Astrocyte of the spinal cord (primary cell): ENCODE results near the gene CCDC12.

Experiments used
- DNase-seq: peaks from one replicate; pipeline ENCODE4 v3.0.0; 2011; ENCODE audit warnings: low read depth, low spot score
- H3K4me3 ChIP-seq: 2 replicates; pipeline ENCODE4 v1.5.1; 2011; ENCODE audit warnings: low read depth, mild to moderate bottlenecking, low read length, moderate library complexity
- in situ Hi-C: cut with HindIII; loops from 2 replicates; pipeline ENCODE4 v1.10.0; 2017; ENCODE audit warnings: low sequenced_read_pairs
- TF ChIP-seq, protein P1 (sequence below): IDR thresholded peaks from 2 replicates; pipeline ENCODE4 v1.5.1; 2012; ENCODE audit warnings: low read depth, mild to moderate bottlenecking, low read length, inconsistent platforms

Gene CCDC12

DNA sequence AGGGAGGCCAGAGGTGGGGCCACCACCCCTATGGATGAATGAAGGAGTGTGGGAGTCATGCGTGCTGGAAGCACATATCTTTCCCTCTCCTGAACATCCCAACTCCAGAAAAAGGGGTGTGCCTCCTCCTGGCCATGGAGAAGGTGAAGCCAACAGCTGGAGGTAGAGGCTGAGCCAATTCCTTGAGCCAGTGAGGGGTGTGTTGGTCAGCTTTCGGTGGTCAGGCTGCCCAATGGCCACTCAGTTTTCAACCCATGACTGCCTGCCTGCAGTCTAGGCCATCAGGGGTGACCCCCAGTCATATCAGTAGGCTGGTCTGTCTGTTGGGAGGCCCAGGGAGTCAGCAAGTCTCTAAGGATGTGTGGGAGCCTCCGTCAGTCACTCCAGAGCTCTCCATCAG is 85.4 kb downstream of the CCDC12 start:
- no peak overlapping the region for H3K4me3 ChIP-seq
- TF ChIP-seq, protein P1, sequence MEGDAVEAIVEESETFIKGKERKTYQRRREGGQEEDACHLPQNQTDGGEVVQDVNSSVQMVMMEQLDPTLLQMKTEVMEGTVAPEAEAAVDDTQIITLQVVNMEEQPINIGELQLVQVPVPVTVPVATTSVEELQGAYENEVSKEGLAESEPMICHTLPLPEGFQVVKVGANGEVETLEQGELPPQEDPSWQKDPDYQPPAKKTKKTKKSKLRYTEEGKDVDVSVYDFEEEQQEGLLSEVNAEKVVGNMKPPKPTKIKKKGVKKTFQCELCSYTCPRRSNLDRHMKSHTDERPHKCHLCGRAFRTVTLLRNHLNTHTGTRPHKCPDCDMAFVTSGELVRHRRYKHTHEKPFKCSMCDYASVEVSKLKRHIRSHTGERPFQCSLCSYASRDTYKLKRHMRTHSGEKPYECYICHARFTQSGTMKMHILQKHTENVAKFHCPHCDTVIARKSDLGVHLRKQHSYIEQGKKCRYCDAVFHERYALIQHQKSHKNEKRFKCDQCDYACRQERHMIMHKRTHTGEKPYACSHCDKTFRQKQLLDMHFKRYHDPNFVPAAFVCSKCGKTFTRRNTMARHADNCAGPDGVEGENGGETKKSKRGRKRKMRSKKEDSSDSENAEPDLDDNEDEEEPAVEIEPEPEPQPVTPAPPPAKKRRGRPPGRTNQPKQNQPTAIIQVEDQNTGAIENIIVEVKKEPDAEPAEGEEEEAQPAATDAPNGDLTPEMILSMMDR = no peak
- no peak for DNase-seq
- in situ Hi-C loops = no loop called here

DNA sequence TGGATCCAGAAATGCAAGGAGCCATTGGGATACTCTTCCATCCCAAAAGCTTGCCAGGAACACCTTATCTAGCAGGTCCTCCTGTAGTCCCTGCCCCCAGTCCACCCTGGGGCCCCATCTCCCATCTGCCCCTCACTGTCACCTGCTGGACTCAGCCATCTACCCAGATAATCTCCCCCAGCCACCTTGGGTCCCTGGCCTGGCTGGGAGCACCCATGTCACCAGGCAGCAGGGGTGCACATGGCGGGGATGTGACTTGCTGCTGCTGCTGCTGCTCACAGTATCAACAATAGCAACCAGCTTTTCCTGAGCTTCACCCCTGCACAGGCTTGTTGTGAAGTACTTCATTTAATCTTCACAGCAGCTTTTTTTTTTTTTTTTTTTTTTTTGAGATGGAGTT is 86.4 kb downstream of the CCDC12 start:
- in situ Hi-C loops = no loop called here
- TF ChIP-seq, protein P1 = no peak
- no peak overlapping the region for H3K4me3 ChIP-seq
- no peak for DNase-seq

DNA sequence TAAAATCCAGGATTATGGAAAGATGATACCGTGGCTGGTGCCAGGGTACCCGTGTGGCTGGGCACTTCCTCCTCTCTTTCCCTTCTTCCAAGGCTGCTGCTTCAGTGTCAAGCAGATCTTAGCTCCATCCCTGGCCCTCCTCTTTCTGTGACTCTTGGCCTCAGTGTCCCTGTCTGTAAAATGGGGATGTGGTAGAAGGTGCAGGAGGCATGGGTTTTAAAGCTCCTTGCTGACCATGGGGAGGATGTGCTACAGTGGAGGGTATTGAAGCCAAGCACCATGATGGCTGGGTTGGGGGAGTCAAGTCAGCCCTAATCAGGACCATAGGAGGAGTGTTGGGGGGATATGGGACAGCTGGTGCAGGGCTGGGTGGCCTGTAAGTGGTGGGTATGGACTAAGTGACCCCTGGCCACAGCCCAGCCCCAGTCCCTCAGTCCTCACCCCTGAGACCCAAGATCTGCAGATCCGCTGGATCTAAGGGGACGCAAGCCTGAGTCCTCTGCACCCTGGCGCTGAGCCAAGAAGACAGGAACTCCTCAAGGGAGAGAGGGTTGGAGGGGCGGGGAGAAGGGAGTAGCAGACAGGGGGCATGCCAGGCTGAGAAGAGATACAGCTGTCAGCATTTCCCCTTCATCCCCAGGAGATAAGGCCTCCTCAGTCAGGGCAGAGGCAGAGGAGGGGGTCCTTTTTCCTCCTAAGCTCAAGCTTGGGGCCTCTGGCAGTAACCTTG is 87.0 kb downstream of the CCDC12 start:
- DNase-seq = no peak
- TF ChIP-seq, protein P1 = no peak
- in situ Hi-C loops = no loop called here
- H3K4me3 ChIP-seq = no peak overlapping the region

DNA sequence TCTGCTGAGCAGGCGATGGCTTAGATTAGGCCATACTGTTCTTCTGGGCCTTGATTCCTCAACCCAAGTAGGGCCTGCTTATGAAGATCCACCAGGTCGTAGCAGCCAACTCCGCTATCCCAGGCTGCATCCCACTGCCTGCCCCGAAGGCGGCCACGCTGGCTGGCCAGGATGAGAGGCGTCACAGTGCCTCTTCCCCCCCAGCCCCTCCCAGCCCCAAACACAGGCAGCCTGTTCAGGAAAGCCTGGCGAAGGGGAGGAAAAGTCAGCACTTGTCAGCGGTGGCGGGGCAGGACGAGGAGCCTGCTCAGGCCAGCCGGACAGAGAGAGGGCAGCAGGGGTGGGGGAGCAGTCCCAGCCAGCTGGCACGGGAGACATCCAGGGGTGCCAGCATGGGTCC is 87.8 kb downstream of the CCDC12 start:
- no peak for DNase-seq
- H3K4me3 ChIP-seq = no peak overlapping the region
- in situ Hi-C loops = no loop called here
- TF ChIP-seq, protein P1 = no peak

DNA sequence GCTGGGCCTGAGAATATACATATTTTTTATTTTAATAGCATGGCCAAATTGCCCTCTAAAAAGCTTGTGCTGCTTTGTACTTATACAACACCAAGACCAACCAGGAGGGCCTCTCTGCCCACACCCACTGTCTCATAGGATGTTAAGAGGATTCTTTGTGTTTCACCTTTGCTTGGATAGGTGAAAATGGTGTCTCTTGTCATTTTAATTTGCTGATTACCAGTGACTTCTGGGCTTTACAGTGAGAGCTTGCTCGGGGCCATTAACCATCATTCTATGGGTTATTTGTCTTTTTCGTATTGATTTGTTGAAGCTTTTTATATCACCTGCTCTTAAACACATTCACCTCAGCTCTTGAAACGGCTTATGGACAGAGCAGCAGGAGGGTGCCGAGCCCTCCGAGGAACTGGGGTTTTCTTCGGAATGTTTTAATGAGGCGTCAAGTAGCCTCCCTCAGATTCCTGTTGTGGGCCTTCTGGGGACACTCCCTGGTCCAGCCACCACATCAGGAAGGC is 88.5 kb downstream of the CCDC12 start:
- TF ChIP-seq, protein P1 = no peak
- H3K4me3 ChIP-seq = no peak overlapping the region
- in situ Hi-C loops = no loop called here
- no peak for DNase-seq

DNA sequence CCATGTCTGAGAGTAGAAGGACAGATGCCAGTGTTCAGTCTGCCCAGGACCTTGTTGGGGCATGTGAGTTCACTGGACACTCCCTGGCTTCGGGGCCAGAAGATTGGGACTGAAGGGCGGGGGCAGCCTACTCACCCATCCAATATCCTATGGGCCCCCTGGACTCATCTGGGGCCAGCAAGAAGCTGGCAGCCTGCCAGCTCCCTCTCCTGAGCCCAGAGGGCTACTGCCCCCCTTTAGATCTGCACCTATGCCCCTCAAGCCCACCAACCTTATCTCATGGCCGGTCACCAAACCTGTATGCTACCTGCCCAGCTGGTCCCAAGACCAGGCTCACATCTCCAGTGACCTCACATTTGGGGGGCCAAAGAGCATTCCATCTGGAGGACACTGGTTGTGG is 90.9 kb downstream of the CCDC12 start:
- TF ChIP-seq, protein P1 = no peak
- in situ Hi-C loops = no loop called here
- DNase-seq = no peak
- no peak overlapping the region for H3K4me3 ChIP-seq
